CD4-positive, alpha-beta T cell treated with Interleukin-12 subunit alpha and Interleukin-12 subunit beta, for 1 hour (primary cell): Measurements from ENCODE around the gene NEMF.
A peak's percentile ranks its signal among the peaks of the same experiment; 100 is the strongest.
"Not testable (repeated sequence)": the region's sequence is repeated elsewhere in the genome, so short reads cannot be mapped to it uniquely, and the experiment has no call there.

Experiments
- DNase-seq: peaks from one replicate; pipeline ENCODE4 v3.0.0-alpha.2; 2020

The NEMF gene

DNA sequence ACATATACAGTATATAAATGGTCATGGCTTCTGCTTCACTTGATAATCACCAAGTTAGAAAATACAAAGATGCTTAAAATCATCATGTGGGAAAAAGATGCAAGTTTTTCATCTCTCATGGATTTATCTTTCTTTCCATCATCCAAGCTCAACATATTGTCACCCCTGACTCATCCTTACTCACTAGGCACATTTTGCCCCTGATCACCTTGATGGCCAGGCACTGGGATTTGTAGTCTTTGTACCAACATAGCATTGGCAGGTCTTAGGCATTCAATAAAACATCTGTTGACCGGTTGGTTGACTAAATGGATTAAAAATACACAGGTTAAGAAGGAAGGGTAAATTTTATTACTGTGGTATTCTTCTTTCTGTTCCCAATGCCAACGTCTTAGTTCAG, 56.6 kb downstream of the NEMF start:
- DNase-seq, result no peak

DNA sequence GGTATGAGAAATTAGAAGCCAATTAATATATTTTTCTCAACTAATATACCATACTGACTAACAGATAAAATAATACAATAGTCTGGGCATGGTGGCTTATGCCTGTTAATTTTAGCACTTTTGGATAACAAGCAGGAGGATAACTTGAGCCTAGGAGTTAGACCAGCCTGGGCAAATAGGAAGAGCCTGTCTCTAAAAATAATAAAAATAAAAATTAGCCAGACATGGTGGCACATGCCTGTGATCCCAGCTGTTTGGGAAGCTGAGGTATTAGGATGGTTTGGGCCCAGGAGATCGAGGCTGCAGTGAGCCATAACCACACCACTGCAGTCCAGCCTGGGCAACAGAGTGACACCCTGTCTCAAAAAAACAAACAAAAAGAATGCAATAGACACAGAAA, 60.0 kb downstream of the NEMF start:
- DNase-seq, result no peak

DNA sequence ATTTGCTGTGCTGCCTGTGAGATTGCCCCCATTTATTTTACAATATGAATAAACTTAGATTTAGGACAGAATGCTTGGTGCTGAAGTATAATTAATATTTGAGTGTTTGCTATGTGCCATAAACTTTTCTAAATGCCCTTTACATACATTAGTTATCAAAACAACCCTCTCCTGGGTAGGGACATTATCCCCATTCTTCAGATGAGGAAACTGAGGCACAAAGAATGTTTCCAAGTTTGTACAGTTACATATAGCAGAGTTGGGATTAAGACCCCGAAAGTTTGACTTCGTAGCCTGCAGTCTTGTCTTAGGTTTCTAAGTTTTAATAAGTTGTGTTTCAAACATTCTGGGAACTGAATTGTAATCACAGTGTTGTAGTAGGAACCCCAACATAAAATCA, 66.3 kb downstream of the NEMF start:
- DNase-seq, result no peak

DNA sequence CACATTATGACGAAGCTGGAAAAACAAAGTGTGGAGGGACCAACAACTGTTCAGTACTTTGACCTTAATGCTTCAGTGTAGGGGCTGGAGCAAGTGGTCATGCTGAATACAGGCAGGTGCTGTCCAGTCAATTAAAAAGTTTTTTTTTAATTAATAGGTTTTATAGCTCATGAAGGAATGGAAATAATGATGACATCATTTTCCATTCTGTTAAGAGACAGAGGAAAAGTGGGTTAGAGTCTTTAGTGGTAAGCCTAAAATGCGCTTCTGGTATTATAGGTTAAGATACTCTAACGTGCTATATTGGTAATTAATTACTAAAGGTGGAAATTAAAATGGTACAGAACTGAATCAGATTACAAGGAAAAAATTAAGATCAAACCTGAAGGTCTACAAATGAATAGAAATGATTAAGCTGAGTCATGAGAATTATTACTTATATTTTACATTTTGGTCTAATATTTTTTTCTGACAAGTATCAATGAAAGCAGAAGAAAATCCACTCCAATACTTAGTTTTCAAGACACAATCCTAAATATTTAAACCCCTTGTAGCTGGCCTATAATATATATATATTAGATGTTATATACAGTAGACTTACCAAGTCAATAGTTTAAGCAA, 69.1 kb downstream of the NEMF start:
- no peak for DNase-seq

DNA sequence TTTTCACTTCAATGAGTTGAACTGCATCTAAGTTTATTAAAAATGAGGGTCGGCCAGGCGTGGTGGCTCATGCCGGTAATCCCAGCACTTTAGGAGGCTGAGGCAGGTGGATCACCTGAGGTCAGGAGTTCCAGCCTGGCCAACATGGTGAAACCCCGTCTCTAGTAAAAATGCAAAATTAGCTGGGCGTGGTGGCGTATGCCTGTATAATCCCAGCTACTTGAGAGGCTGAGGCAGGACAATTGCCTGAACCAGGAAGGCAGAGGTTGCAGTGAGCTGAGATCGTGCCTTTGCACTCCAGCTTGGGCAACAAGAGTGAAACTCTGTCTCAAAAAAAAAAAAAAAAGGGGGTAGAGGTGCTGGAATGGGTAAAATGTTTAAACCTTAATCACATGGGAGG, 71.5 kb downstream of the NEMF start:
- not testable (repeated sequence) for DNase-seq

DNA sequence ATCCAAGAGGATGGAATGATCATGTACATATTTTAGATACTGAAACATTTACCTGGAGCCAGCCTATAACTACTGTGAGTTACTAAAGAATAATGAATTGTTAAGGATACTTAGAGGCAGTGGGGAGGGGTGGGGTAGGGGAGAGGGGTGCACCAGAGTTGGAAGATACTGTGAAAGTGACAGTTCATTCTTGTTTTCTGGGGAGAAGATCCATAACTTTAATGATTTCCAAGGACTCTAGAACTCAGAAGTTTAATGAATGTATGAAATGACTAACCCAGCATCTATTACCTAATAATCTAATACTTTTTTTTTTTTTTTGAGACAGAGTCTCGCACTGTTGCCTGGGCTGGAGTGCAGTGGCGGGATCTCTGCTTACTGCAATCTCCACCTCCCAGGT, 74.2 kb downstream of the NEMF start:
- no peak for DNase-seq

DNA sequence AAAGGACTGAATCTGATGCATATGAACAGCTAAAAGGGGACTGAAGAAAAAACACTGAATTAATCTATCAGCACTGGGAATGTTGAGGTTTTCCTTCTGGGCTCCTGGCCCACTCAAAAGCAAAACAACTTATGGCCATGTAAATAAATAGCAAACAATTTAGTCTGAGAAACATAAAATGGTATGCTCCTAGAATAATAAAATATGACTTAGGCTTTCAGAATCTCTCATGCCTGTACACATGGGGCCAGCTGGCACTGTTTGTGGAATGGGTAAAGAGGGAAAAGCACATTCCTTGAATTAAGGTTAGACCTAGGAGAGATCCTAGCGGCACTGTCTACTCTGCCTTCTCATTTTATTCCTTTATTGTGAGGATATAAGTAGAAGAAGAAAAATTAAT, 78.5 kb downstream of the NEMF start:
- no peak for DNase-seq

DNA sequence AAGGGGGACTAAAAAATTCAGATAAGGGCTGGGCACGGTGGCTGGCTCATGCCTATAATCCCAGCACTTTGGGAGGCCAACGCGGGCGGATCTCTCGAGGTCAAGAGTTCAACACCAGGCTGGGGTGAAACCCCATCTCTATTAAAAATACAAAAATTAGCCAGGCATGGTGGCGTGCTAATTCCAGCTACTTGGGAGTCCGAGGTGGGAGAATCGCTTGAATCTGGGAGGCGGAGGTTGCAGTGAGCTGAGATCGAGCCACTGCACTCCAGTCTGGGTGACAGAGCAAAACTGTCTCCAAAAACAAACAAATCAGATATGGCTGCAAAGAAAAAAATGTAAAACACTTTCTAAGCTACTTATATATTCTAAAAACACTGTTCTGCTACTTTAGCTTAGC, 80.9 kb downstream of the NEMF start:
- DNase-seq, result not testable (repeated sequence)

DNA sequence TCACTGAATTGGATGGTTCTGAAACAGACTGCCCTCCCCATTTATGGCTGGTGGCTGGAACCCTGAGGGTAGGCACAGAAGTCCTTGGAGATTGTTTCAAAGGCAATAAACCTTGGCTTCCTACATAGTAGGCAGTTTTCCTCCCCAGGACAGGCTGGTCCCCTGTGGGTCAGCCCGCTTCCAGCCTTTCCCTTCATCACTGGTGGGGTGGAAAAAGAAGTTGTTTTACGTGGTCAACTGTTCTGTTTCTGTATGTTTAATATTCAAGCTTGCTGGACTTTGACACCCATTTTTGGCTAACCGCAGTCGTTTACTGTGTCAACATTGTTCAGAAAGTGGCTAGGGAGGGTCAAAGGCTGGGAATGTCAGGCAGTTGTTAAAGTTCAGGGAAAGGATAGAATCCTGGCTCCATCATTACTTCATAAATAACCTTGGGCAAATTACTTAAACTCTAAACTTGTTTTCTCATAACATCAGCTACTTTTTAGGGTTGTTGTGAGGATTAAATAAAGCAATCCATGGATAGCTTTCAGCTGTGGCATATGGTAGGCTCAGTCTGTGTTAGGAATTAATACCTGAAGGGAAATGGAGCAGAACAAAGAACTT, 82.3 kb downstream of the NEMF start:
- no peak for DNase-seq

DNA sequence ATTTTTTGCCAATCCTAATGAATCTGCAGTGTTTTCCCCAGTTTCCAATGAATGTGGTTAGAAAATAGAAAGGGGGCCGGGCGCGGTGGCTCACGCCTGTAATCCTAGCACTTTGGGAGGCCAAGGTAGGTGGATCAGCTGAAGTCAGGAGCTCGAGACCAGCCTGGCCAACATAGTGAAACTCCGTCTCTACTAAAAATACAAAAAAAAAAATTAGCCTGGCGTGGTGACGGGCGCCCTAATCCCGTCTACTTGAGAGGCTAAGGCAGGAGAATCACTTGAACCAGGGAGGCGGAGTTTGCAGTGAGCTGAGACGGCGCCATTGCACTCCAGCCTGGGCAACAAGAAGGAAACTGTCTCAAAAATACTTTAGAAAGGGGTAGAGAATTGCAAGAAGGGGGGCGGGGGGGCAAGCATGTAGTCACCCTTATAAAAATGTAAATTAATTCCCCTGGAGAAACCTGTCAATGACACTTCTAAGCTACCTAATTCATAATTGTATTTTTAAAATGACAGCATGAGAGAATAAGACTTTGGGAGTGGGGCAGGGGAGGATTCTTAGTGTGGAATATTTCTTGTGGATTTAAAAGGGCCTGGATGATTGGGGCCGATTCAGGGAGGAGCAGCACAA, 82.9 kb downstream of the NEMF start:
- no peak for DNase-seq

DNA sequence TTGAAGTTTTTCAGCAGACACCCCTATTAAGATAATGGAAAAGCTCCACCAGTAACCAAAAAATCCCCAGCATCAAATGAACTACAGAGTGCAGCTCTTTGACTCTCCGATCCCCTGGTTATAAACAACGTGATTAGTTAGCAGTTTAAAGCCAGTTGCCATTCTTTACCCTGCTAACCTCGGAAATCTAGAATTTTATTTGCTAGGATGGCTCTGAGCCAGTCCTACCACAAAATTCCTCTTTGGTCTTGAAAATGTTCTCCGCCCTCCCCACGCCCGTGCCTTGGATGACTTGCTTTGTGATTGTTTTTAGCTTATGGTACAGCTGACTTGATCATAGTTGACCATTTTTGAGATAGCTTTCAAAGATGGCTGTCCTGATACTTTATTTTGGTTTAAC, 83.4 kb downstream of the NEMF start:
- no peak for DNase-seq

DNA sequence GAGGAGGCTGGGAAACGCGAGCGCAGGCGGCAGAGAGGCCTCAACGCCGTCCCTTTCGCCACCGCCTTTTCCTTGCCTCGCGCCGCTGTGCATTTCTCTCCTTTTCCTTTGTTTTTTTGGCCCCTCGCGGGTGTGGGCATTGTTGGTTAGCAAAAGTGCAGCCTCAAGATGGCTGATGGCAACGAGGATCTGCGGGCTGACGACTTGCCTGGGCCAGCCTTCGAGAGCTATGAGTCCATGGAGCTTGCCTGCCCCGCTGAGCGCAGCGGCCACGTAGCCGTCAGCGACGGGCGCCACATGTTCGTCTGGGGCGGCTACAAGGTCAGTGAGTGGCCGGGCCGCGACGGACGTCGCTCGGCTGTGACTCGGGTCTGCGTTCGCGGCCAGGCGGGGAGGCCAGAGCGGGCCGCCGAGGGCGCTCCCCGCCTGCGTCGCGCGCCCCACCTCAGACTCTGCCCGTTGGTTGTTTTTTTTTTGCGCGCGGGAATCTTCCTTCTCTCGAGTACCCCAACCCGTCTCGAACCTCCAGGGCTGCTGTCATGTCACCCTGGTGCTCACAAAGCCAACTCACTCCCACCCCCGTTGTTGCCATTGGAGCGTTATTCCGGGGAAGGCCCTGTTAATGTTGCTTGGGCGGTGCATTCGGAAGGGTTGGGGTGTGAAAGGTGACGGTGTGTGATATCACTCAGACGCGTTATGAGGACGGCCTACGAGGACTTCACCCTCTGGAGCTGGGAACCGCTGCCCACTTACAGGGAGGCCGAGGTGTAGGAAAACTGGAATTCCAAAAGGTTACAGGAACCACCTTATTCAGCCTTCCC, 84.1 kb downstream of the NEMF start:
- peak; percentile 79 for DNase-seq

DNA sequence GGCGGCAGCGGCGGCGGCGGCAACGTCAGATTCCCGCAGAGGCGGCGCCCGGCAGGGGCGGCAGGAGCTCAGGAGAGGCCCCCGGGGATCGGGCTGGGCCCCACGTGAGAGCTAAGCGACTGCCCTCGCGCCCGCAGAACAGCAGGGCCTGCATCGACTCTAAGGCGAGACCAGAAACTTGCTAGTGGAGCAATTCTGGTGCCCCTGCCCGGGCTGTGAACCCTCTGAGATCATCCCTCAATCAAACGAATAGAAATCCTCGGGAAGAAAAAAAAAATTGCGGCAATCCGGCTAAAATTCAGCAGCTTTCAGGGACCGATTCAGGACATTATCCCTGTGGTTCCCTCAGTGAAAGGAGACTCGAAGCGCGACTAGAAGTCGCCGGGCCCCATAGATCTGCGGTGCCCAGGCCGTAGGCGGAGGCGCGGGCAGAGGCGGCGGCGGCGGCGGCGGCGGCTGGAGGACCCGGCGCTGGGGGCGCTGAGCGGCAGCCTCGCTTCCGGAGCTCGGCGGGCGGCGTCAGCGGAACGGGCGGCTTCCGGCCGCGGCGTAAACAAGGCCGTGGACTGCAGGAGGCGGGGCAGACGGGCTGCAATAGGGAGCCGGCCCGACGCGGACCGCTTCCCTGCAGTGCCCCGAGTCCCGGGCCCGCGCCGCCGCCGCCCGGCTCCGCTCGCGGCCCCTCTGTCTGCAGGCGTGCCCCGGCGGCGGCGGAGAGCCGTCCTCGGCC, 84.9 kb downstream of the NEMF start, which contains the start of gene KLHDC2:
KLHDC2 (plus strand) TSS at position 583 of the 730 bp plus-strand sequence. CDS start 316 bp downstream, outside the sequence.
- peak; percentile 91 for DNase-seq

DNA sequence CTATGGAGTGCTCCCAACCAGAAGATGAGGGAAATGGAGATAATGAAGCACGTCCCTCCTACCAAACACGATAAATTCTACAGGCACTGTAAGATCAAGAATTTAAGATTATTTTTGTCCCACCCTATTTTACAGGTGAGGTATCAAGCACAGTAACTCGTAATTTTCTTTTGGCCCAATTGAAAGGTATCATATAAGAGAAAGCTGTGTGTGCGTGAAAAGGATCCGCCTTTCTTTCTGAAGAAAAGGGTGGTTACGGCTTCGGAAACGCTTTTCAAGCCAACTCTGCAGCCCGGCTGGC, 85.4 kb downstream of the NEMF start:
- no peak for DNase-seq

DNA sequence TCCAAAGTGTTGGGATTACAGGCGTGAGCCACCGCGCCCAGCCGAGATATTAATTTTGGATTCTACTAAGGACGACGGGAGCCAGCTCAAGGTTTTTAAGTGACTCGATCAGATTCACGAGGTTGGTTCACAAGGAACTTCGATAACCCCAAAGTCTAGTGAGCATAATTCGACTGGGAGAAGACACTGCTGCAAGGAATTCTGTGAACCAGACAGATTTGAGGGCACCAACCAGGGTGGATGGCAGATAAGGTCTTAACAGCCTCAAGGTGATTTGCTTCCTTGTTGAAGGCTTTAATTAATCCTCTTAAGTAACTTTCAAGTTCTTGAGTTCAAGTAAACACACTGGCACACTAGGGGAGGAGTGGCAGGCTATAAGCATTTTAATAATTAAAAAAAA, 85.7 kb downstream of the NEMF start:
- DNase-seq, result no peak

DNA sequence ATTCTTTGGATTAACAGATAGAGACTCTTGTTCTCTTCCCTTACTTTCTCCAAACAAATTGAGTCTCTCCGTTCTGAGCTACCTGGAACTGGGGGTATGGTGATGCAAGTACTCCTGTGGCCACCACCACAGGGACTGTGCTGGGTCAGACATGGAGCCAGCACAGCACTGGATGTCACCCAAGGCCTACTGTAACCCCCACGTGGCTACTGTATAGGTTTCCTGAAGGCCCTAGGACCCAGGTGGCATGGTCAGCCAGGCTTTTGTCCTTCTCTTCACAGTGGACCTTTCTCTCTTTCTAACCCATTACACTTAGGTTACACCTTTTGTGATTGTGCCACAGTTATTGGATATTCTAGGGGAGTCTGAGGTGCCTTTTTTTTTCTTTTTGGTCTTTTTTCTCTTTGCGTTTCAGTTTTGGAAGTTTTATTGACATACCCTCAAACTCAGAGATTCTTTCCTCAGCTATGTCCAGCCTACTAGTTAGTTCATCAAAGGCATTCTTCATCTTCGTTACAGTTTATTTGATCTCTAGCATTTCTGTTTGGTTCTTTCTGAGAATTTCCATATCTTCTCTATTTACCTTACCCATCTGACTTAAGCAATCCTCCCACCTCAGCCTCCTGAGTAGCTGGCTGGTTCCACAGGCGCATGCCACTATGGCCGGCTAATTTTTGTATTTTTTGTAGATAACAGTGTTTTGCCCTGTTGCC, 90.6 kb downstream of the NEMF start:
- no peak for DNase-seq

DNA sequence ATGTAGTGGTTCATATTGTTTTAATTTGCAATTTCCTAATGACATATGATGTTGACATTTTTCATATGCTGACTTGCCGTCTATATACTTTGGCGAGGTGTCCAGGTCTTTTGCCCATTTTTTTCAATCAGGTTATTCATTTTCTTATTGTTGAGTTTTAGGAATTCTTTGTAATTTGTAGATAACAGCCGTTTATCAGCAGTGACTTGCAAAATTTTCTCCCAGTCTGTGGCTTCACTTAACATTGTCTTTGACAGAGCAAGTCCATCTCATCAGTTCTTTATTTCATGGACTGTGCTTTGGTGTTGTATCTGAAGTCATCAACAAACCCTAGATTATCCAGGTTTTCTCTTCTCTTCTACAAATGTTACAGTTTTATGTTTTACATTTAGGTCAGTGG, 97.2 kb downstream of the NEMF start:
- DNase-seq, result no peak

DNA sequence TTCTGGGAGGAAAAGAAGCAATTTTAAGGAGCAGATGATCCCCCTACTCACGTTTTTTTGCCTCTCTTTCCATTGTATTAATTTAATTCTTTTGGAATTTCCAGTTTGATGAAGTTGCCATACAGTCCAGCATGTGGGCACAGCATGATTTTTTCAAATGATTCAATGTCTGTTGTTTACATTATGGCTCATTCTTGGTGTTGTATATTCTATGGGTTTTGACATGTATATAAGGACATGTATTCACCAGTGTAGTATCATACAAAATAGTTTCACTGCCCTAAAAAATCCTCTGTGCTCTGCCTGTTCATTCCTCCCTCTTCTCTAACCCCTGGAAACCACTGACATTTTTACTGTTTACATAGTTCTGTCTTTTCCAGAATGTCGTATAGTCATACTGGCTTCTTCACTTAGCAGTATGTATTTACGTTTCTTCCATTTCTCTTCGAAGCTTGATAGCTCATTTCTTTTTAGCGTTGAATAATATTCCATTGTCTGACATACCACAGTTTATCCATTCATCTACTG, 98.0 kb downstream of the NEMF start:
- no peak for DNase-seq

DNA sequence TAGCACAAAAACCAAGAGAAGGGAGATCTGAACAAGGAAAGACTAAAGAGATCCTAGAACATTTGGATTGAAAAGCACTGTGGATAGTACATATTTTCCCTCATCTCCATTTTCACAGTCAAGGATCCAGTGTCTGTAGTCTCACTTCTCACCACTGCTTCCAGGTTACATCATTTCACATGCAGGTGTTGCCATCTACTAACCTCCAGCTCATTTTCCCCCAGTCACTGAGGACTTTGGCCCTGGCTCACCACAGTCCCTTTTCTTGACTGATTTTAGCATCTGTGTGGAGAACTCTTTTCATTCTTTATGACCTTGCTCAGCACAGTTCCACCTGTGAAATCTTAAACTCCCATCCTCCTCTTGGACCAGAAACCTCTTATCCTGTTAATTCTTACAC, 106.1 kb downstream of the NEMF start:
- not testable (repeated sequence) for DNase-seq

DNA sequence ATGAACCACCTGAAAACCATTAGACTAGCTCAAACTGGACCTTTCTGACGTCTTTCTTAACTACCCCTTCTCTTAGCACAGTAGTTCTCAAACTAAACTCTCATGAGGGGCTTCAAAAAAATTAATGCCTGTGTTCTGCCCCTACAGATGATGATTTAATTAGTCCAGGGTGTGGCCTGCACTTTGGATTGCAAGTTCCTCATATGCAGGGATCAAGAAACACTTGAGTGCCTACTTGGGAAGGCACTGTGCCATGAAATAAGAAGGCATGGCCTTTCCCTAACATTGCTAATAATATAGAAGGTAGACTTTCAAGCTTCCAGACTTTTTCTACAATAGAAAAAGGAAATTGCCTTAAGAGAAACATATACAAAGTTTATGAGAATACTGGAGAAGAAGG, 107.4 kb downstream of the NEMF start:
- DNase-seq, result no peak

DNA sequence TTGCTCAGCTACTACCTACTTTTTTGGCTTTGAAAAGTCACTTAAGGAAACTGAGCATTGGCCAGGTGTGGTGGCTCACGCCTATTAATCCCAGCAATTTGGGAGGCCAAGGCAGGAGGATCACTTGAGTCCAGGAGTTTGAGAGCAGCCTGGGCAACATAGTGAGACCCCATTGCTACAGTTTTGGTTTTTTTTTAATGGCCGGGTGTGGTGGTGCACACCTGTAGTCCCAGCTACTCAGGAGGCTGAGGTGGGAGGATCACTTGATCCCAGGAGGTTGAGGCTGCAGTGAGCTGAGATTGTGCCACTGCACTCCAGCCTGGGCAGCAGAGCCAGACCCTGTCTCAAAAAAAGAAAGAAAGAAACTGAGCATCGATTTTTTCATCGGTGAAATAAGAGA, 116.9 kb downstream of the NEMF start:
- DNase-seq, result not testable (repeated sequence)

DNA sequence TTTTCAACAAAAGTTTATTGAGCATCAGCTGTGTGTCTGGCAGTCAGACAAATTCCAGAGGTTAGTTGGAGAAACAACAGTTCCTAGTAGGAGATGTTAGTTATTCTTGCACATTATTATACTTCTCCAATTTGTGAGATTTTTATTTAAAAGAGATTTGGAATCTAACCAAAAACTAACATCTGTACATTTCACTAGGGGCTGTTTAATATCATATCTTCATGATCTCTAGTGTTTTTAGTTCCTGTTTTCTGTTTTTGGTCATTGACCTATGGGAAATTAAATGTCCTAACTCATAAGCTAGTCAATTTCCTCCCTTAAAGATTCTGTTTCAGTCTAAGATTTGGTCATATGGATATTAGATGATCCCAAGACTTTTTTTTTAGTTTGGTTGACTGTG, 118.8 kb downstream of the NEMF start:
- DNase-seq, result no peak
